Endothelial cell of umbilical vein (primary cell): ENCODE results near the gene D2HGDH. TPM values are rescaled to one million over a fixed set of nuclear protein-coding genes. Genes with fewer than 3 reads are reported as not detected.

Experiments used
- BruUV-seq: library from RNA; stranded (reverse); fragments of 400-500 nt; replicated peaks from 2 replicates; lab custom pipeline; 2021; lab: Mats Ljungman, UMichigan
- CTCF ChIA-PET: fragments of 300-600, 350-600 bp; sonication (Branson Sonifier 250); formaldehyde crosslinking; loops from one replicate; lab custom pipeline; 2021; ENCODE audit warnings: antibody characterized with exemption, inconsistent platforms; lab: Charles Lee
- POLR2A ChIA-PET: fragments of 300-600, 350-600 bp; sonication (Branson Sonifier 250); formaldehyde crosslinking; loops from one replicate; lab custom pipeline; 2021; ENCODE audit warnings: antibody characterized with exemption, inconsistent platforms; lab: Charles Lee
- DNase-seq: peaks from one replicate; pipeline ENCODE4 v3.0.0-alpha.2; 2011; ENCODE audit warnings: low read depth, low spot score
- FAIRE-seq: peaks from 2 replicates; lab custom pipeline; 2011; peaks lifted over from hg19 to GRCh38; lab: Jason Lieb, UNC
- H2AFZ ChIP-seq: 2 replicates; pipeline ENCODE4 v1.6.0; 2012; ENCODE audit warnings: low read depth, low read length, control low read depth, inconsistent platforms
- H3K27ac ChIP-seq: 2 replicates; pipeline ENCODE4 v1.5.1; 2011; ENCODE audit warnings: low read depth, mild to moderate bottlenecking, control low read depth, low read length, moderate library complexity; ENCODE audit not compliant: insufficient read depth
- H3K27me3 ChIP-seq, 2 experiments: 2 replicates each; pipeline versions ENCODE4 v1.6.0 to v1.6.1; 2011; ENCODE audit warnings: low read length in 2 of 2, mixed read lengths in 1 of 2; ENCODE audit not compliant: control insufficient read depth in 2 of 2, insufficient read depth in 2 of 2
- H3K36me3 ChIP-seq, 2 experiments: 2 replicates in 1 of 2; 3 replicates in 1 of 2; pipeline ENCODE4 v1.5.1; 2011; ENCODE audit warnings: low read length in 2 of 2, mild to moderate bottlenecking in 1 of 2, moderate library complexity in 1 of 2; ENCODE audit not compliant: control insufficient read depth in 2 of 2, insufficient read depth in 2 of 2; ENCODE audit errors: extremely low read depth in 1 of 2
- H3K4me1 ChIP-seq: 3 replicates; pipeline ENCODE4 v1.5.1; 2011; ENCODE audit warnings: mild to moderate bottlenecking, low read length; ENCODE audit not compliant: control insufficient read depth, insufficient read depth; ENCODE audit errors: extremely low read depth
- H3K4me2 ChIP-seq: 2 replicates; pipeline ENCODE4 v1.6.1; 2011; ENCODE audit warnings: low read length, control low read depth, mixed read lengths; ENCODE audit not compliant: insufficient read depth
- H3K4me3 ChIP-seq, 3 experiments: fragments of 200-600 bp in 1 of 3; sonication (generic), shearing (Covaris generic) in 1 of 3; replicated peaks in 1 of 3; 2 replicates each; pipeline ENCODE4 v1.5.1; 2011 to 2016; ENCODE audit warnings: control low read depth in 3 of 3, low read length in 3 of 3, mild to moderate bottlenecking in 2 of 3, inconsistent platforms in 1 of 3, low read depth in 1 of 3, moderate library complexity in 1 of 3; ENCODE audit not compliant: insufficient read depth in 1 of 3
- H3K79me2 ChIP-seq: 2 replicates; pipeline ENCODE4 v1.6.0; 2012; ENCODE audit warnings: low read length, inconsistent platforms; ENCODE audit not compliant: control insufficient read depth, insufficient read depth
- H3K9ac ChIP-seq: replicated peaks from 2 replicates; pipeline ENCODE3; 2011; ENCODE audit warnings: low read length, control low read depth; ENCODE audit not compliant: insufficient read depth; ENCODE audit errors: extremely low read depth
- H3K9me1 ChIP-seq: replicated peaks from 3 replicates; pipeline ENCODE4 v1.6.0; 2011; ENCODE audit warnings: mild to moderate bottlenecking, low read length; ENCODE audit not compliant: control insufficient read depth, insufficient read depth; ENCODE audit errors: extremely low read depth
- H3K9me3 ChIP-seq: replicated peaks from 2 replicates; pipeline ENCODE4 v1.5.1; 2012; ENCODE audit warnings: low read length, inconsistent platforms; ENCODE audit not compliant: control insufficient read depth, insufficient read depth
- H4K20me1 ChIP-seq: replicated peaks from 2 replicates; pipeline ENCODE3; 2011; ENCODE audit warnings: mild to moderate bottlenecking, low read length; ENCODE audit not compliant: control insufficient read depth, insufficient read depth; ENCODE audit errors: extremely low read depth
- EZH2 ChIP-seq: IDR thresholded peaks from 2 replicates; pipeline ENCODE4 v1.6.1; 2012; ENCODE audit warnings: borderline replicate concordance, low read depth, mild to moderate bottlenecking, moderate library complexity, low read length, inconsistent platforms; ENCODE audit not compliant: severe bottlenecking
- FOS ChIP-seq: IDR thresholded peaks from 2 replicates; pipeline ENCODE4 v1.6.1; 2011; ENCODE audit warnings: mild to moderate bottlenecking, low read length, moderate library complexity, borderline replicate concordance; ENCODE audit not compliant: insufficient read depth
- GATA2 ChIP-seq: IDR thresholded peaks from 2 replicates; pipeline ENCODE4 v1.7.0; 2011; ENCODE audit warnings: low read depth, mild to moderate bottlenecking, moderate library complexity, mixed read lengths, low read length; ENCODE audit not compliant: insufficient read length, insufficient read depth
- JUN ChIP-seq: IDR thresholded peaks from 2 replicates; pipeline ENCODE4 v1.6.1; 2011; ENCODE audit warnings: borderline replicate concordance, low read depth; ENCODE audit not compliant: insufficient read length, insufficient read depth
- MYC ChIP-seq: IDR thresholded peaks from one replicate; pipeline ENCODE4 v1.6.1; 2011; ENCODE audit warnings: mild to moderate bottlenecking, low read depth, low read length
- POLR2A ChIP-seq: IDR thresholded peaks from 2 replicates; pipeline ENCODE4 v1.6.1; 2012; ENCODE audit warnings: low read depth, mild to moderate bottlenecking, control low read depth, low read length
- POLR2AphosphoS5 ChIP-seq: IDR thresholded peaks from 2 replicates; pipeline ENCODE4 v1.6.1; 2012; ENCODE audit warnings: low read depth, mild to moderate bottlenecking, control low read depth, low read length, moderate library complexity; ENCODE audit not compliant: insufficient read depth
- dilution Hi-C: fragments of 300-500 bp; cut with MboI; formaldehyde crosslinking; loops from one replicate; pipeline ENCODE4 v1.15.0; 2019; ENCODE audit warnings: low sequenced_read_pairs; ENCODE audit not compliant: extremely low pct_ligation_motif_present
- intact Hi-C: fragments of 100-400 bp; cut with micrococcal nuclease; formaldehyde crosslinking; loops from one replicate; pipeline ENCODE4 v1.10.0; 2022
- polyA plus RNA-seq, 4 experiments: library from polyadenylated mRNA; depleted of rRNA in 3 of 4; stranded (reverse) in 3 of 4; unstranded in 1 of 4; fragments of >200 nt; gene quantifications; 2 replicates each; pipeline versions ENCODE4 v1.2.1 to v1.2.3, GENCODE V29; 2011 to 2012; ENCODE audit warnings: missing spikeins in 1 of 4
- total RNA-seq: library from RNA; stranded (reverse); gene quantifications from 2 replicates; pipeline ENCODE4 v1.2.3, GENCODE V29; 2021
- TF ChIP-seq, protein P1 (sequence below), 2 donors: IDR thresholded peaks; 1 replicate in 1 of 2; 2 replicates in 1 of 2; pipeline ENCODE4 v1.5.1; 2011; ENCODE audit warnings: low read length in 2 of 2, mild to moderate bottlenecking in 2 of 2, moderate library complexity in 2 of 2, control low read depth in 1 of 2, inconsistent platforms in 1 of 2, low read depth in 1 of 2; ENCODE audit not compliant: insufficient read depth in 1 of 2; ENCODE audit errors: extremely low read depth in 1 of 2
- TF ChIP-seq, protein P2 (sequence below): IDR thresholded peaks from 2 replicates; pipeline ENCODE4 v1.6.1; 2011; ENCODE audit not compliant: insufficient read depth, insufficient read length

The D2HGDH gene
- total and polyA plus RNA-seq, 2 donors (not counting 3 experiments of a cell fraction or from before 2014, with no cell fraction given): 22.3 TPM

DNA sequence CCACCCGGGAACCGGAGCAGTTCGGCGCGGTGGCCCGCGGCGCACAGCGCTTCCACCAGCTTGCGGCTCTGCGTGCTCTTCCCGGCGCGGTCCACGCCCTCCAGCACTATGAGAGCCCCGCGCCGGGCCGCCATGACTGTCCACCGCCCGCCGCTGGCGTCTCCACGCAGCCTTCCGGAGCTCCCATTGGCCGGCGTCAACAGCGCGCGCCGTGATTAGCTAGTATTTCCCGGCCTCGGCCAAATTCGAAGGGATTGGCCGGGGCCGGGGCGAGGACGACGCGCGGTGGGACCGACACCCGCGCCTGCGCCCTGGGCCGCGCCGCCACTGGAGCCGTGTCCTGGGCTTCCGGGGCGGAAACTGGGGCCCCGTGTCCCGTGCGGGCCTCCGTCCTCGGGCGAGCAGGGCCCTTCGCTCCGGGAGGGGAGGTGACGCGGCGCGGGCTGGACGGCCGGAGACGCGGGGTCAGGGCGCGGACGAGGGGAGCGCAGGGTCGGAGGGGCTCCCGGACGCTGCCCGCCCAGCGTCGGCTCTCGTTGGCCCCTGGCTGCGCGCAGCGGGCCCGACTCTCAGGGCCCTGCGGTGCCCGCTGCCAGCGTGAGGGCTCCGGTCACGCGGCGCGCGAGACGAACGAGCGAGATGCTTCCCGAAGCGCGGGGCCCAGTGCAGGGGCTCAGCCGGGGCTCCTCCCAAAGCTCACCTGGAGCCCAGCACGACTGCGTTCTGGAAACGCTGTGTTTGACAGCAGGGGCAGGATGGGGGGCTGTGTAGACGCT, 47.6 kb upstream of the D2HGDH start, which contains the start of gene DTYMK:
Gene DTYMK (minus strand): TSS at position 166 of the 776 bp plus-strand sequence. CDS start 32 bp downstream, at position 134.
- intact Hi-C loops: loop anchor here (1.0 to 5.0 kb wide), 6 partner anchors 14 to 331 kb away; partner anchors contain the start of genes ATG4B, D2HGDH, FARP2 and THAP4

DNA sequence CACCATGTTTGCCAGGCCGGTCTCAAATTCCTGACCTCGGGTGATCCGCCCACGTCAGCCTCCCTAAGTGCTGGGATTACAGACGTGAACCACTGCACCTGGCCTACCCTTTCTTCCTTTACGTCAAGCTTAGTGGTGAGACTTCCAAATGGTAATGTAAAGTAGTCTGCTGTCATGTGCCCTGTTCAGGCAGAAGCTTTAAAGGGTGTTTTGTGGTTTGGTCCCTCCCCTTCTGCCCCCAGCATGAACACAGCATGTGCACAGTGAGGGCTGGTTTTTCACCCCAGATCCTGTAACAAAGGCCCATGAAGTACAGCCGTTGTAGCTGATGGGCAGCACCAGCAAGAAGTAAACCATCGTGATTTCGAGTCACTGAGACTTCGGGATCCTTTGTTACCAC, 45.1 kb upstream of the D2HGDH start:
- TF ChIP-seq FOS (no peak), JUN (no peak), GATA2 (no peak), POLR2A (no peak), POLR2AphosphoS5 (no peak), MYC (no peak), EZH2 (no peak)
- TF ChIP-seq, protein P1, sequence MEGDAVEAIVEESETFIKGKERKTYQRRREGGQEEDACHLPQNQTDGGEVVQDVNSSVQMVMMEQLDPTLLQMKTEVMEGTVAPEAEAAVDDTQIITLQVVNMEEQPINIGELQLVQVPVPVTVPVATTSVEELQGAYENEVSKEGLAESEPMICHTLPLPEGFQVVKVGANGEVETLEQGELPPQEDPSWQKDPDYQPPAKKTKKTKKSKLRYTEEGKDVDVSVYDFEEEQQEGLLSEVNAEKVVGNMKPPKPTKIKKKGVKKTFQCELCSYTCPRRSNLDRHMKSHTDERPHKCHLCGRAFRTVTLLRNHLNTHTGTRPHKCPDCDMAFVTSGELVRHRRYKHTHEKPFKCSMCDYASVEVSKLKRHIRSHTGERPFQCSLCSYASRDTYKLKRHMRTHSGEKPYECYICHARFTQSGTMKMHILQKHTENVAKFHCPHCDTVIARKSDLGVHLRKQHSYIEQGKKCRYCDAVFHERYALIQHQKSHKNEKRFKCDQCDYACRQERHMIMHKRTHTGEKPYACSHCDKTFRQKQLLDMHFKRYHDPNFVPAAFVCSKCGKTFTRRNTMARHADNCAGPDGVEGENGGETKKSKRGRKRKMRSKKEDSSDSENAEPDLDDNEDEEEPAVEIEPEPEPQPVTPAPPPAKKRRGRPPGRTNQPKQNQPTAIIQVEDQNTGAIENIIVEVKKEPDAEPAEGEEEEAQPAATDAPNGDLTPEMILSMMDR (IDR thresholded peaks at IDR 0.05; ENCODE audit: extremely low read depth in 1 of 2, insufficient read depth in 1 of 2, low read depth in 1 of 2, low read length in 2 of 2): no peak
- TF ChIP-seq, protein P2, sequence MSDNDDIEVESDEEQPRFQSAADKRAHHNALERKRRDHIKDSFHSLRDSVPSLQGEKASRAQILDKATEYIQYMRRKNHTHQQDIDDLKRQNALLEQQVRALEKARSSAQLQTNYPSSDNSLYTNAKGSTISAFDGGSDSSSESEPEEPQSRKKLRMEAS: no peak
- Histone ChIP-seq H3K9ac (no peak overlapping the region), H3K4me1 (peaks cover 13% of the 10 kb centered on the region), H3K27me3 (no peaks in the 10 kb centered on the region), H4K20me1 (no peaks in the 10 kb centered on the region), H3K9me3 (no peaks in the 10 kb centered on the region), H3K36me3 (peaks cover 3 to 20% of the 10 kb centered on the region in 2 experiments), H3K79me2 (peaks cover 35% of the 10 kb centered on the region), H3K9me1 (no peaks in the 10 kb centered on the region), H3K4me2 (no peak overlapping the region), H3K27ac (no peak overlapping the region), H3K4me3 (no peak overlapping the region), H2AFZ (no peak overlapping the region)
- intact Hi-C loops: loop anchor here (5.0 kb wide), 1 partner anchor 43 kb away; the partner anchor contains the start of gene D2HGDH
- dilution Hi-C loops: no loop called here
- DNase-seq: no peak
- no TSS peak for BruUV-seq
- FAIRE-seq: no peak
- ChIA-PET CTCF (interaction anchor here (1.7 kb wide), 1 partner anchor 14 kb away, joined by 4 read pairs; no protein-coding TSS in a partner anchor), POLR2A (no interaction called here)

More for the DNA sequence above, 47.6 kb upstream of the D2HGDH start, which contains the start of gene DTYMK:
- Histone ChIP-seq H3K27me3 (no peaks in the 10 kb centered on the region), H3K9me3 (no peaks in the 10 kb centered on the region), H4K20me1 (no peaks in the 10 kb centered on the region), H3K4me2 (peak within 1 kb of the TSS; percentile 93), H3K79me2 (peaks cover 46% of the 10 kb centered on the region), H2AFZ (peak within 1 kb of the TSS; percentile 93), H3K9ac (peak within 1 kb of the TSS; percentile 87), H3K36me3 (peaks cover 6 to 12% of the 10 kb centered on the region in 2 experiments), H3K4me3 (peak within 1 kb of the TSS; percentile 90 to 93 (median 92)), H3K4me1 (peaks cover 13% of the 10 kb centered on the region), H3K9me1 (no peaks in the 10 kb centered on the region), H3K27ac (peak within 1 kb of the TSS; percentile 75)
- TF ChIP-seq FOS: no peak
- TF ChIP-seq GATA2: no peak
- peak; percentile 91 for TF ChIP-seq POLR2A
- peak; percentile 96 for TF ChIP-seq POLR2AphosphoS5
- TF ChIP-seq, protein P2: peak; percentile 12
- peak; percentile 94 for FAIRE-seq
- dilution Hi-C loops: no loop called here
- ChIA-PET POLR2A (interaction anchor here (1.6 kb wide), 1 partner anchor 15 kb away, joined by 6 read pairs; the partner anchor contains the start of gene ING5), CTCF (interaction anchor here (0.6 to 1.4 kb wide), 8 partner anchors 14 to 207 kb away, joined by 3 to 5 read pairs (median 4); partner anchors contain the start of genes D2HGDH and ING5)
- DNase-seq: peak; percentile 96
- BruUV-seq: TSS peak; percentile 50
